ENCODE measurements around the gene ZDHHC22. TPM values are rescaled to one million over a fixed set of nuclear protein-coding genes. Genes with fewer than 3 reads are reported as not detected.
A peak's percentile ranks its signal among the peaks of the same experiment; 100 is the strongest.

ZDHHC22 gene
- total and polyA plus RNA-seq, 12 donors: 0.06 to 1.2 (median 0.24) TPM; not detected in 7

DNA sequence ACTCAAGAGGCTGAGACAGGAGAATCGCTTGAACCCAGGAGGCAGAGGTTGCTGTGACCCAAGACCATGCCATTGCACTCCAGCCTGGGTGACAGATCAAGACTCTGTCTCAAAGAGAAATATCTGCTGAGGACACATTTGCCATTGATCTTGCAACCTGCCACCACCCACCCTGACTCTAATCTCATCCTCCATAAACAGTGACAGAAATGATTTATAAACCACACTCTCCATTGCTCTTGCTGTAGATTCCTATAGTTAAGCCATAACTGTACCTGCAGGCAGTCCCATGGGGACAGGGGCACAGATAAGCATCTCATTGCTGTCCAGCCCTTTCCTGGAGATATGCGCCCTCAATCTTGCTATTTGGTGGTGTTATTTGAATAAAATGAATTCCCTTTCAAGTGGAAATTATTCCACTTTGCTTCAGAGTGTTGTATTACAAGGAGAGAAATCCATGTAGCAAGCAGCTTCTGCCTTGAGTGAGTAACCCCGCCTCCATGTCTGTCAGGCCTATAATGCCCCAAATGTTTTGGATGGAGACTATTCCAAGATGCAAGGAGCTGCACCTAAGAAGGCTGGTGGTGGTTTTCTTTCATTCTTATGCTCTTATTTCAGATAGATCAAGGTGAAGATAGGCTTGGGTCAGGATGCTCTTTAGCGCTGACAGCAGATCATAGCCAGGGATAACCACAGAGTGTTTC is 3.0 kb upstream of the ZDHHC22 start:
- no peaks in the 10 kb centered on the region for H3K36me3 ChIP-seq (replicated peaks in 1 of 2)
- TF ChIP-seq, protein P1, sequence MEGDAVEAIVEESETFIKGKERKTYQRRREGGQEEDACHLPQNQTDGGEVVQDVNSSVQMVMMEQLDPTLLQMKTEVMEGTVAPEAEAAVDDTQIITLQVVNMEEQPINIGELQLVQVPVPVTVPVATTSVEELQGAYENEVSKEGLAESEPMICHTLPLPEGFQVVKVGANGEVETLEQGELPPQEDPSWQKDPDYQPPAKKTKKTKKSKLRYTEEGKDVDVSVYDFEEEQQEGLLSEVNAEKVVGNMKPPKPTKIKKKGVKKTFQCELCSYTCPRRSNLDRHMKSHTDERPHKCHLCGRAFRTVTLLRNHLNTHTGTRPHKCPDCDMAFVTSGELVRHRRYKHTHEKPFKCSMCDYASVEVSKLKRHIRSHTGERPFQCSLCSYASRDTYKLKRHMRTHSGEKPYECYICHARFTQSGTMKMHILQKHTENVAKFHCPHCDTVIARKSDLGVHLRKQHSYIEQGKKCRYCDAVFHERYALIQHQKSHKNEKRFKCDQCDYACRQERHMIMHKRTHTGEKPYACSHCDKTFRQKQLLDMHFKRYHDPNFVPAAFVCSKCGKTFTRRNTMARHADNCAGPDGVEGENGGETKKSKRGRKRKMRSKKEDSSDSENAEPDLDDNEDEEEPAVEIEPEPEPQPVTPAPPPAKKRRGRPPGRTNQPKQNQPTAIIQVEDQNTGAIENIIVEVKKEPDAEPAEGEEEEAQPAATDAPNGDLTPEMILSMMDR (IDR thresholded peaks at IDR 0.05): no peak
- no peak for TF ChIP-seq POLR2A (IDR thresholded peaks at IDR 0.05)
- peak in 1 of 7 donors; percentile 4 for DNase-seq
- no peaks in the 10 kb centered on the region for H3K9me3 ChIP-seq (replicated peaks in 1 of 3)
- H3K27ac ChIP-seq: no peak overlapping the region
- 58 to 84% (median 69%) methylated on average over 3 to 4 of the region's 4 CpGs for WGBS, 4 donors
- peaks cover 49% of the 10 kb centered on the region for H3K27me3 ChIP-seq
- peaks cover 8 to 16% of the 10 kb centered on the region in 2 donors for H3K4me1 ChIP-seq (replicated peaks in 1 of 2)
- intact Hi-C loops (cut with DNase I): no loop called here
- H3K4me3 ChIP-seq: no peak overlapping the region

DNA sequence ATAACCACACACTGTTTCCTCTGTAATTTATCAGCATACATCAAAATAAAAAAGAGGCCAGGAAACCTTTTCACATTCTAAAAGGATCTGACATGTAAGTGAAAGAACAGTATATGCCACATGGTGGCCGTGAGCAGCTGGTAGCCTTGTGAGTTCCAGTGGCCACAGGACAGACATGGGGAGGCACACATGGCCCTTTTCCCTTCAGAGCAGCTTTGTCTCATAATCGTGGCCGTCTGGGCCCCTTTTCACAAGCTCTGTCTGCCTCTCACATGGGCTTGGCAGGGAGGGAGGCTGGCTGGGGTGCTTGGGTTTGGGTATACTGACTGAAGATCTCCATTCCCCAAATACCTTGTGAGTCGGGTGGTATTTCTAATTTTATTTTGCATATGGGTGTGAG is 1.5 kb upstream of the ZDHHC22 start:
- no peak overlapping the region for H3K4me3 ChIP-seq
- H3K9me3 ChIP-seq (replicated peaks in 1 of 3): no peaks in the 10 kb centered on the region
- H3K36me3 ChIP-seq (replicated peaks in 1 of 2): no peaks in the 10 kb centered on the region
- no peak overlapping the region for H3K27ac ChIP-seq
- DNase-seq: no peak
- intact Hi-C loops (cut with DNase I): no loop called here
- H3K27me3 ChIP-seq: peaks cover 64% of the 10 kb centered on the region
- H3K4me1 ChIP-seq (replicated peaks in 1 of 2): peaks cover 8 to 16% of the 10 kb centered on the region in 2 donors
- 9 to 24% (median 15%) methylated on average over 4 of the region's 4 CpGs for WGBS, 4 donors
- TF ChIP-seq POLR2A (IDR thresholded peaks at IDR 0.05): no peak
- TF ChIP-seq, protein P1 (IDR thresholded peaks at IDR 0.05): no peak

DNA sequence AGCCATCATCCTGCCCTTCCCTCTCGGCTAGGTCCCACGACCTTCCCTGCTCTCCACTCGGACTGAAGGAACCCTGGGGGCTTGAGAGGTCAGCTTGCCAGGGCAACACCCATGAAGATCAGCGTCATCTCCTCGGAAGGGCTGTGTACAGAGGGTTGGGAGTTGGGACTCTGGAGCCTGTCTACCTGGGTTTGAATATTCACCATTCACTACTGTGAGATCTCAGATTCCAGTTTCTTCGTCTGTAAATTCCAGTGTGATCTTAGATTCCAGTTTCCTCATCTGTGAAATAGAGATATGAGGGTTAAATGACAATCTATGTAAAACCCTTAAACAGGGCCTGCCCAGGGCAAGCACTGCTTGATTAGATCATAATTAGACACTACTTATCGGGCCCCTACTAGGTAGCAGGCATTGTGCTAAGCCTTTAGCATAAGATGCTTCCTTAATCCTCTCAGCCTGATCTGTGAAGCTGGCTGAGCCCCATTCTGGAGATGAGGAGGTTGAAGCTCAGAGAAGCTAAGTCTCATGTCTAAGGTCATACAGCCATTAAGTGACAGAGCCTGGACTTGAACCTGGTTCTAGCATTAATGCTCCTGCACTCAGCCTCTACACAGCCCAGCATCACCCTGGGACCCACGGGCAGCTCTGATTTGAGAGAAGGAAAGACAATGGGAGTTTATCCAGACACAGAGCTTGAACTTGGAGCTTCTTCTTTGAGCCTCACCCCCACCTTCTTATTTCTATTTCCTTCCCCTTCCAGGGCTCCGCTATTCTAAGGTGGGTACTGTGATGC is 612 bp upstream of the ZDHHC22 start:
- peaks cover 68% of the 10 kb centered on the region for H3K27me3 ChIP-seq
- 12 to 24% (median 19%) methylated on average over 9 of the region's 9 CpGs for WGBS, 4 donors
- peaks cover 8 to 16% of the 10 kb centered on the region in 2 donors for H3K4me1 ChIP-seq (replicated peaks in 1 of 2)
- H3K4me3 ChIP-seq: no peak overlapping the region
- H3K9me3 ChIP-seq (replicated peaks in 1 of 3): no peaks in the 10 kb centered on the region
- no peak overlapping the region for H3K27ac ChIP-seq
- intact Hi-C loops (cut with DNase I): no loop called here
- TF ChIP-seq, protein P1 (IDR thresholded peaks at IDR 0.05): no peak
- TF ChIP-seq POLR2A (IDR thresholded peaks at IDR 0.05): no peak
- DNase-seq: no peak
- H3K36me3 ChIP-seq (replicated peaks in 1 of 2): no peaks in the 10 kb centered on the region

DNA sequence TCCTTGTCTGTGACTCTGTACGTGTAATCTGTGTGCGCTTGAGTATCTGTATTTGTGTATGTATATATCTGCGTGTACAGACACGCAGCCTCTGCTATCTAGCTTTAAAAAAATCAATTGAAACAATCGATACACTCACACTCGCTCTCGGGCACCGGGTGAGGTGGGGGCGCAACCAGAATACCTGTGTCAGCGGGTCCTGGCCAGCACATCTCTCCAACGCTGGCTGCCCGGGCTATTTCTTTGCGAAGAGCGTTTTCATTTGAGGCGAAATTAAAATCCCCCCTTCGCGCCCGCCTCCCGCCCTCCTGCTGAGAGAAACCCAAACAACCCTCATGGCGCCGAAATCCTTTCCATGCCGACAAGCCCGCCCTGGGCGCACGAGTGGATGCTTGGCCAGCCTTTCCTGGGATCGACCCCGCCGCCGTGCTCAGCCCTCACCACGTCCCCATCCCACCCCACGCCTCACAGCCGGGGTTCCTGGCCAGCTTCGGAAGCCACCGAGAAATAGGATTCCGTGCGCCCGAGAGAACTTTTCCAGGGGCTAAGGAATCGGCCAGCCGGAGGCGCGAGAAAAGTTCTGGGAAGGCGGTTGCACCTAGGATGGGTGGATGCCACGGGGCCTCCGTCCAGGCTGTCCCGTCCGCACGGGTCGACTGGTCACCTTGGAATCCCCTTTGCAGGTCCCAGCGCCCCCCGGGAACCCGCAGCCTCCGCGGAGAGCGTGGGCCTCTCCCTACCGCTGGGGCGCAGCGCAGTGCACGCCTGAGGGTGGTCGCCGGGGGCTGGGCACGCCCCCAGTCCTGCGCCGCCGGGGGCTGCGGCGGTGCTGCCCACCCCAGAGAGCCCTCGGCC is 1.0 kb downstream of the ZDHHC22 start:
- peaks cover 8 to 16% of the 10 kb centered on the region in 2 donors for H3K4me1 ChIP-seq (replicated peaks in 1 of 2)
- H3K4me3 ChIP-seq: no peak overlapping the region
- H3K36me3 ChIP-seq (replicated peaks in 1 of 2): no peaks in the 10 kb centered on the region
- H3K9me3 ChIP-seq (replicated peaks in 1 of 3): no peaks in the 10 kb centered on the region
- peaks cover 63% of the 10 kb centered on the region for H3K27me3 ChIP-seq
- TF ChIP-seq, protein P1 (IDR thresholded peaks at IDR 0.05): no peak
- no peak for TF ChIP-seq POLR2A (IDR thresholded peaks at IDR 0.05)
- DNase-seq: no peak
- intact Hi-C loops (cut with DNase I): no loop called here
- H3K27ac ChIP-seq: no peak overlapping the region
- WGBS, 4 donors: 1 to 2% (median 2%) methylated on average over 42 to 67 of the region's 67 CpGs

Data from adrenal gland (tissue), 12 donors.